ENCODE results near the gene DAGLB. TPM values are rescaled to one million over a fixed set of nuclear protein-coding genes. Genes with fewer than 3 reads are reported as not detected.
"Not testable (repeated sequence)": the region's sequence is repeated elsewhere in the genome, so short reads cannot be mapped to it uniquely, and the experiment has no call there.

The DAGLB gene
- total and polyA plus RNA-seq, 2 experiments from 2014 or later: 18.9 to 22.3 TPM

- Histone ChIP-seq H3K4me1 (ENCODE audit: low read depth) (peaks cover 4% of the 10 kb centered on the region), H3K36me3 (peaks cover 6% of the 10 kb centered on the region), H3K9me3 (ENCODE audit: low read depth) (no peaks in the 10 kb centered on the region), H3K27me3 (no peaks in the 10 kb centered on the region), H3K27ac (peak overlapping the region; percentile 22), H3K4me3 (no peak overlapping the region)
- peak in 1 of 2 donors; percentile 91 for DNase-seq (ENCODE audit: low read depth in 1 of 2, low spot score in 1 of 2)
- no peak for TF ChIP-seq CTCF (IDR thresholded peaks at IDR 0.05; ENCODE audit: low read depth, low read length)
Measured at GRCh38 chr7:6385110-6385781, 62.5 kb downstream of the DAGLB start.

- H3K4me1 ChIP-seq (ENCODE audit: low read depth): peaks cover 8% of the 10 kb centered on the region
- TF ChIP-seq CTCF (IDR thresholded peaks at IDR 0.05; ENCODE audit: low read depth, low read length): no peak
- no peaks in the 10 kb centered on the region for H3K27me3 ChIP-seq
- no peaks in the 10 kb centered on the region for H3K9me3 ChIP-seq (ENCODE audit: low read depth)
- H3K27ac ChIP-seq: peak overlapping the region; percentile 34
- H3K4me3 ChIP-seq: no peak overlapping the region
- H3K36me3 ChIP-seq: peaks cover 6% of the 10 kb centered on the region
- DNase-seq (ENCODE audit: low read depth in 1 of 2, low spot score in 1 of 2): no peak
Measured at GRCh38 chr7:6384327-6384726, 63.4 kb downstream of the DAGLB start.

DNA sequence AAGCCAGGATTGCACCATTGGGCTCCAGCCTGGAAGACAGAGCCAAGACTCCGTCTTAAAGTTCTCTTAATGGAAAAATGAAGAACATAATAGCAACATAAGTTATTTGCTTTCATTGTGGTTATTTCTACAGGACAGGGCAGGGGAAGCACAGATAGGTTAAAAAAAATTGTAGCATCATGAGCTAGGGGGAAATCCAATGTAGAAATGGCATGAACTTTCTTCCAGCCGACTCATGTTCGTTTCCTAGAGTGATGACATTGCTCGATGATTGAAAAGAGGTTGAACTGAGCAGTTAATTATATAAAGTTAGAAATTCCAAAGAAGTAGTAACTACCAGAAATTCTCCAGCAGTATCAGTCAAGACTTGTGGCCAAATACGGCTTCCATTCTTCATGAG, 64.9 kb downstream of the DAGLB start:
- DNase-seq (ENCODE audit: low read depth in 1 of 2, low spot score in 1 of 2): peak in 1 of 2 donors; percentile 51
- Histone ChIP-seq H3K4me1 (ENCODE audit: low read depth) (peaks cover 8% of the 10 kb centered on the region), H3K27me3 (no peaks in the 10 kb centered on the region), H3K4me3 (no peak overlapping the region), H3K27ac (no peak overlapping the region), H3K36me3 (no peaks in the 10 kb centered on the region), H3K9me3 (ENCODE audit: low read depth) (no peaks in the 10 kb centered on the region)
- no peak for TF ChIP-seq CTCF (IDR thresholded peaks at IDR 0.05; ENCODE audit: low read depth, low read length)

DNA sequence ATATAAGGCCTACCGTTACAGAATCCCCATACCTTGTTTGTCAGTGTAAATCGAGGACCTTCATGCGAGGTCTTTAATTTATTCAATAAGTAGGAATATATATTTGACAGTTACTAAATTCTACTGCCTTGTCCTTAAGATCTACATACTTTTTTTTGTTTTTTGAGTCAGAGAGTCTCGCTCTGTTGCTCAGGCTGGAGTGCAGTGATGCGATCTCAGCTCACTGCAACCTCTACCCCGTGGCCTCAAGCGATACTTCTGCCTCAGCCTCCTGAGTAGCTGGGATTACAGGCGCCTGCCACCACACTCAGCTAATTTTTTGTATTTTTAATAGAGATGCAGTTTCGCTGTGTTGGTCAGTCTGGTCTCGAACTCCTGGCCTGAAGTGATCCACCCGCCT, 65.9 kb downstream of the DAGLB start:
- not testable (repeated sequence) for H3K4me1 ChIP-seq (ENCODE audit: low read depth); H3K36me3 ChIP-seq; H3K27ac ChIP-seq; DNase-seq (ENCODE audit: low read depth in 1 of 2, low spot score in 1 of 2); H3K27me3 ChIP-seq; H3K4me3 ChIP-seq; H3K9me3 ChIP-seq (ENCODE audit: low read depth)

GRCh38 chr7:6380310-6381095, 67.3 kb downstream of the DAGLB start:
- H3K36me3 ChIP-seq: no peaks in the 10 kb centered on the region
- H3K9me3 ChIP-seq (ENCODE audit: low read depth): no peaks in the 10 kb centered on the region
- peak overlapping the region; percentile 28 for H3K27ac ChIP-seq
- no peak for TF ChIP-seq CTCF (IDR thresholded peaks at IDR 0.05; ENCODE audit: low read depth, low read length)
- peaks cover 8% of the 10 kb centered on the region for H3K4me1 ChIP-seq (ENCODE audit: low read depth)
- no peak for DNase-seq (ENCODE audit: low read depth in 1 of 2, low spot score in 1 of 2)
- no peak overlapping the region for H3K4me3 ChIP-seq
- no peaks in the 10 kb centered on the region for H3K27me3 ChIP-seq

DNA sequence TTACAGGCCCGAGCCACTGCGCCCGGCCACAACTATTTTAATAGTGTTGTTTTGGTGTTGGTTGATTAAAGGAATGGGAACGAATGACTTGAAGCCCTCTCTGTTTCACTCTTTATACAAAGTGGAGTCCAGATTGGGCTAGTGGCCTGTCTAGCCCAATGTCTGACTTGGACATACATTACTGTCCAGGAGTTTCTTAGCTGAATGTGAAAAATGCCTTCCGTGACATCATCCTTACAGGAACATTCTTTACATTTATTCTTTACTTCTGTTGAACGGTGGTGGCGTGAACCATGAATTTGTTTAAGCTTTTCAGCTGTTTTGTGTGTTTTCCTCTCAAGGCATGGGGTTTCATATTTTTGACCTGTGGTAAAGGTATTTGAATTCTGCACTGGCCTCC, 67.9 kb downstream of the DAGLB start:
- no peak for TF ChIP-seq CTCF (IDR thresholded peaks at IDR 0.05; ENCODE audit: low read depth, low read length)
- H3K27me3 ChIP-seq: no peaks in the 10 kb centered on the region
- H3K9me3 ChIP-seq (ENCODE audit: low read depth): no peaks in the 10 kb centered on the region
- no peak overlapping the region for H3K4me3 ChIP-seq
- no peak for DNase-seq (ENCODE audit: low read depth in 1 of 2, low spot score in 1 of 2)
- H3K27ac ChIP-seq: peak overlapping the region; percentile 16
- peaks cover 4% of the 10 kb centered on the region for H3K4me1 ChIP-seq (ENCODE audit: low read depth)
- H3K36me3 ChIP-seq: no peaks in the 10 kb centered on the region

GRCh38 chr7:6378556-6378955, 69.2 kb downstream of the DAGLB start:
- H3K4me3 ChIP-seq; H3K27me3 ChIP-seq; H3K4me1 ChIP-seq (ENCODE audit: low read depth); H3K27ac ChIP-seq; H3K36me3 ChIP-seq; H3K9me3 ChIP-seq (ENCODE audit: low read depth); DNase-seq (ENCODE audit: low read depth in 1 of 2, low spot score in 1 of 2): not testable (repeated sequence)

Measured in cardiac muscle cell (in vitro differentiated cells and primary cell).